ENCODE results near the gene ZHX3.

ZHX3 gene

DNA sequence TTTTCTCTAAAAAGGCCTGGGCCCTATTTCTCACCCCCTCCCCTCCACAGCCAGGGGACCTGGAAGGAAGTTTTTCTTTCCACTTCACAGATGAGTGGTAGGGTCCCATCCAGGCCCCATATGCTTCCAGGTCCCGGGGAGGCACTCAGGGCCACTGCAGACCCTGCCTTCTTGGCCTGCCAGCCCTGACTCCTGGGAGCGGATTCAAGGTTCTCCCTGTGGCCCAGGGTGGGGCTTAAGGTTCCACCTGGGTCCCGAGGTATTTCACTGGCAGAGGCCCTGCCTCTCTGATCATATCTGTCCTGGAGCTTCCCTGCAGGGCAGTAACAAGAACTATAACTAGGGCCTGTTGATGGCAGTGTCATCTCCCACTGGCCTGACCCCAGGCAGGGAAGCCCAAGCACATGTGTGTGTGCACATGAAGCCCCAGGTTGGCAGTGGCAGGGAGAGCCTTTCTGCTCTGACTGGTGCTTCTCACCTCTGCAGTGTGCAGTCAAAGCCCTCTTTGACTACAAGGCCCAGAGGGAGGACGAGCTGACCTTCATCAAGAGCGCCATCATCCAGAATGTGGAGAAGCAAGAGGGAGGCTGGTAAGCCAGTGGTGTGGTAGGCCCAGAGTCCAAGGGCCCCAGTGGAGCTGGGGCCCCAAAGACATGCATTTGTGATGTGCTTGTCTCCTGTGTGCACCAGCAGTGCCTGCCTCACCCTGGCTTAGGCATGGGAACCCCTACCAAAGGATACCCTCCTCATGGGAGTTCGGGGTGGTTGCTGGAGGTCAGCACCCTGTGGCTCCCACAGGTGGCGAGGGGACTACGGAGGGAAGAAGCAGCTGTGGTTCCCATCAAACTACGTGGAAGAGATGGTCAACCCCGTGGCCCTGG, 149.0 kb downstream of the ZHX3 start:
- TF ChIP-seq, protein P1, sequence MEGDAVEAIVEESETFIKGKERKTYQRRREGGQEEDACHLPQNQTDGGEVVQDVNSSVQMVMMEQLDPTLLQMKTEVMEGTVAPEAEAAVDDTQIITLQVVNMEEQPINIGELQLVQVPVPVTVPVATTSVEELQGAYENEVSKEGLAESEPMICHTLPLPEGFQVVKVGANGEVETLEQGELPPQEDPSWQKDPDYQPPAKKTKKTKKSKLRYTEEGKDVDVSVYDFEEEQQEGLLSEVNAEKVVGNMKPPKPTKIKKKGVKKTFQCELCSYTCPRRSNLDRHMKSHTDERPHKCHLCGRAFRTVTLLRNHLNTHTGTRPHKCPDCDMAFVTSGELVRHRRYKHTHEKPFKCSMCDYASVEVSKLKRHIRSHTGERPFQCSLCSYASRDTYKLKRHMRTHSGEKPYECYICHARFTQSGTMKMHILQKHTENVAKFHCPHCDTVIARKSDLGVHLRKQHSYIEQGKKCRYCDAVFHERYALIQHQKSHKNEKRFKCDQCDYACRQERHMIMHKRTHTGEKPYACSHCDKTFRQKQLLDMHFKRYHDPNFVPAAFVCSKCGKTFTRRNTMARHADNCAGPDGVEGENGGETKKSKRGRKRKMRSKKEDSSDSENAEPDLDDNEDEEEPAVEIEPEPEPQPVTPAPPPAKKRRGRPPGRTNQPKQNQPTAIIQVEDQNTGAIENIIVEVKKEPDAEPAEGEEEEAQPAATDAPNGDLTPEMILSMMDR (IDR thresholded peaks at IDR 0.05; ENCODE audit: low read depth, low read length): no peak
- DNase-seq (ENCODE audit: extremely low read depth, low read depth): no peak

- no peak for DNase-seq (ENCODE audit: extremely low read depth, low read depth)
Measured at GRCh38 chr20:41167481-41168253, 149.9 kb downstream of the ZHX3 start.

DNA sequence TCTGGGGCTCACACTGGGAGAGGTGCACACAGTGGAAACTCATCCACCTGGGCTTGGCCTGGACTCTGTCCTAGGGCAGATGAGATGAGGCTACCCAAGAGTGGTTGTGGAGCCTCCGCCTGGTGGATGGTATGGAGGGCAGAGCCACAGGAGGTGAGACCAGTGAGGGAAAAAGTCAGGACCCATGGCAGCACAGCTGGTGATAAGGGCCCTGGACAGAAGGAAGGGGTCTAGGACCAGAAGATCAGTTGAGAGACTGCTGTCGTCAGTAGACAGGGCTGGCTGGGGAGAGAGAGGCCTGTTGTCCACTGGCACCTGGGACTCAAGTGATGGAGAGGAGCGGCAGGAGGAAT, 150.4 kb downstream of the ZHX3 start:
- TF ChIP-seq, protein P1 (IDR thresholded peaks at IDR 0.05; ENCODE audit: low read depth, low read length): no peak

More at GRCh38 chr20:41167481-41168253, 149.9 kb downstream of the ZHX3 start:
- TF ChIP-seq, protein P1 (IDR thresholded peaks at IDR 0.05; ENCODE audit: low read depth, low read length): no peak

DNA sequence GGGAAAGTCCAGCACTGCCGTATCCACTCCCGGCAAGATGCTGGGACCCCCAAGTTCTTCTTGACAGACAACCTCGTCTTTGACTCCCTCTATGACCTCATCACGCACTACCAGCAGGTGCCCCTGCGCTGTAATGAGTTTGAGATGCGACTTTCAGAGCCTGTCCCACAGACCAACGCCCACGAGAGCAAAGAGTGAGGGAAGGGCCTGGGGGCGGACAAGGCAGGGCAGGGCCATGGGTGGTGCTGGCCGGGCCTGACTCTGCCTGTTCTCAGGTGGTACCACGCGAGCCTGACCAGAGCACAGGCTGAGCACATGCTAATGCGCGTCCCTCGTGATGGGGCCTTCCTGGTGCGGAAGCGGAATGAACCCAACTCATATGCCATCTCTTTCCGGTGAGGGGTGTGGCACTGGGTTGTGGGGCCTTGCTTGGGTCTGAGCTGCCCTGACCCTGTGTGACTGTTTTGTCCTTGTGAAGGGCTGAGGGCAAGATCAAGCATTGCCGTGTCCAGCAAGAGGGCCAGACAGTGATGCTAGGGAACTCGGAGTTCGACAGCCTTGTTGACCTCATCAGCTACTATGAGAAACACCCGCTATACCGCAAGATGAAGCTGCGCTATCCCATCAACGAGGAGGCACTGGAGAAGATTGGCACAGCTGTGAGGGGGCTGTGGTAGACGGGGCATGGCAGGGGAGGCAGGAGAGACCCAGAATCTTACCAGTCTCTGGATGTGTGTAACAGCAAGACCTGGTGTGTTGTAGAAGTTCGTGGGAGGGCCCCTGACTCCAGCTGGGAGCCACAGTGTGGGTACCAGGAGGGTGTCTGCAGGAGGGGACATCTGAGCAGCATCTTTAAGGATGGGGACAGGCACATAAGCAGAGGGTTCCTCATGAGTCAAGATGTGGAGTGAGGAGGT, 151.1 kb downstream of the ZHX3 start:
- DNase-seq (ENCODE audit: extremely low read depth, low read depth): no peak
- TF ChIP-seq, protein P1 (IDR thresholded peaks at IDR 0.05; ENCODE audit: low read depth, low read length): no peak

More for the DNA sequence above, 150.4 kb downstream of the ZHX3 start:
- DNase-seq (ENCODE audit: extremely low read depth, low read depth): no peak

GRCh38 chr20:41165001-41165882, 152.3 kb downstream of the ZHX3 start:
- DNase-seq (ENCODE audit: extremely low read depth, low read depth): no peak
- TF ChIP-seq, protein P1 (IDR thresholded peaks at IDR 0.05; ENCODE audit: low read depth, low read length): no peak

- DNase-seq (ENCODE audit: extremely low read depth, low read depth): no peak
- TF ChIP-seq, protein P1 (IDR thresholded peaks at IDR 0.05; ENCODE audit: low read depth, low read length): no peak
Measured at GRCh38 chr20:41163821-41164220, 153.7 kb downstream of the ZHX3 start.

All from AG09319 (cell line).